NCI-H1105 treated with DMSO at 0.1 percent for 48 hours (cell line): ENCODE results near the gene ZNF506.
A peak's percentile ranks its signal among the peaks of the same experiment; 100 is the strongest.
"Not testable (repeated sequence)": the region's sequence is repeated elsewhere in the genome, so short reads cannot be mapped to it uniquely, and the experiment has no call there.

Source experiments
- DNase-seq: peaks from one replicate; lab custom pipeline; 2025; lab: John Stamatoyannopoulos, UW

Gene ZNF506

DNA sequence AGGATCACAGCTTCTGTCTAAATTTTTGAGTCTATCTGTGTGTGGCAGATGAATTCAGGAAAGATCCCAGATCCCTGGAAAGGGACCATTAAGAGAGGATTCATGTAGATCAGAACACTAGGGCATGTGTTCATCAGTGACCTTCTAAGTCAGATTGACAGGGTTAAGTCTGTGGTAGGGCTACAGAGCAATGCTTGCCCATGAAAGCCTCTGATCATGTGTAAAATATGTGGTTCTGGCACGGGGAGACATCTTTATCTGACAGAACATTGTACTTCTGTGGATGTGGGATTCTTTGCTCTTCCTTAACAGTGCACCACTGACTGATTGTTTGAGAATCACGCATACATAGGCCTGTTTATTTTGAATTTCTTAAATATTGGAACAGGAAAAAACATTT lies 42.9 kb downstream of the ZNF506 start:
- no peak for DNase-seq

DNA sequence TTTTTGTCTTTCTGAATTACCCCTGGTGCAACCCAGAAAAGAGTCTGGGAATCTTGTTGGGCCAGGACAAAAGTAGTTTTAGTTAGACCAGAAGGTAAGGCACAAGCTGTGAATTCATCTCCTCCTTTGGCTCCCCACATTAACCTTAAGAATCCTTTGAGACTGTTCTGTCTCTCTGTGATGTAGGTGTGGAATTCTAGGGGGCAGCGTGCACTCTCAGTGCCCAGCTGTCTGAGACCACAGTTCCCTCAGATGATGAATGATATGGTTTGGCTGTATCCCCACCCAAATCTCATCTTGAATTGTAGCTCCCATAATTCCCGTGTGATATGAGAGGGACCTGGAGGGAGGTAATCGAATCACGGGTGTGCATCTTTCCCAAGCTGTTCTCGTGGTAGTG lies 43.9 kb downstream of the ZNF506 start:
- no peak for DNase-seq

DNA sequence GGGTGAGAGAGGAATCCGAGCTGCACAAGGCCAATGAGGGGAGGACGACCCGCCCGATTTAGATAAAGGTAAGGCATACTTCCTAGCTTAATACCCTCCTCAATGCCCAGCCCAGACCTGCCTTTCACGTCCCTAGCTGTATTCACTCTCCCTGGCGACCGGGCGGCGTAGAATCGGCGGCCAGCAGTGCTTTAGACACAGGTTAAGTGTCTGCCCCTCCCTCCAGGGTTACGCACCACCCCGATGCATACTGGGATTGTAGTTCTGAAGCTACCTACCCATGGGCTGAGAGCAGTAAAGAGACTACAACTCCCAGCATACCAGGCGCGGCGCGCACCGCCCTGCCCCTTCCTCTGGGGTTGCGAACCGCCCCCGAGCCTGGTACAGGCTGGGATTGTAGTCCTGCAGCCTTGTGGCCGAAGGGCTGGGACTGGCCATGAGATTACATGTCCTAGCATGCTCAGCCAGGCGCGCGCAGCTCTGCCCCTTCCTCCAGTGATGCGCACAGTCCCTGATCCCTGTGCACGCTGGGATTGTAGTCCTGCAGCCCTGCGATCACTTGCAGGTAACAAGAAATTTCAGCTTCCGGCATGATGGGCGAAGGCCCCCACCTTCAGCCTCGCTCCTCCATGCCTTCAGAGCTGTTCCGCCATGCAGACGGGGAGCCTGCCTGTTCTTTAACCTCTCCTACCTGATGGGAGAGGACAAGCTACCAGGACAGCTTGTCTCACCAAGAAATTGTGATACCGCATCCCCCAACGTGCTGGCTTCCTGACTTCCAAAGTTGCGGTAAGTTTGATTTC lies 45.1 kb downstream of the ZNF506 start:
- peak; percentile 99 for DNase-seq

DNA sequence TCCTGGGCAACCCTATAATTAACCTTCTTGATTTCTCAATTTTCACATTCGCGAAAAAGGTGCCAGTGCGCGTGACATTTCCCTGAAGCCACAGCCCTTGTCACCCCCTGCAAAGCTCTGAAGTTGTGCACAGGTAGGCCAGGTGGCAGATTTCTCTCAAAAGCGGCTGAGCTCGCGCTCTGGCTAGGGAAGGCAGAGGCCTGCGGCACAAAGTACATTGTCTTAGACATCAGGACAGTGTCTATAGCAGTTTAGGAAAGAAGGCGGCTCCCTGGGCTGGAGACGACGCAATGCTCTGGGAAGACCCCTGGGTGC lies 45.7 kb downstream of the ZNF506 start:
- DNase-seq: peak; percentile 77

DNA sequence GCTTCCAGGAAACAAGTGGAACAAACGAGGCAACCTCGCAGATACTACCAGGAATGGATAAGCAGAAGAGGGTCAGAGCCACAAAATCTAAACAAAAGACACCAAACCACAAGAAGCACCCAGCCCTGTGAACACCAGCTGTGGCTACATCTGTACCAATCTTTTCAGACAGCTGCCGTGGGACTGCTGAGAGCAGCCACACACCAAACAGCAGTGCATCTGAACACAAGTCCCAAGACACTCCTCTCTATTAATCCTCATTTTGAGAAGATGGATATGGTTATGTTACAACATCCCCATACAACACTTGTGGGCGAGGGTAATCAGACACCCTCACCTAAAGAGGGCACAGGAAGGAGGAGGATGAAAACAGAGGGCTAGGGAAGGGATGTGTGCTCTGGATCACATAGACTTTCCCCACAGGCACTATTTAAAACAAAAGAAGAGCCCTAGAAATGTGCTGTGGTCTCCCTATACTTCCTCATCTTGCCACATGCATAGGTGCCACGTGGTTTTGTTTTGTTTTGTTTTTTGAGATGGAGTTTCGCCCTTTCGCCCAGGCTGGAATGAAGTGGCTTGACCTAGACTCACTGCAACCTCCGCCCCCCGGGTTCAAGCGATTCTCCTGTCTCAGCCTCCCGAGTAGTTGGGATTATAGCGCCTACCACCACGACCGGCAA lies 47.1 kb downstream of the ZNF506 start:
- no peak for DNase-seq

DNA sequence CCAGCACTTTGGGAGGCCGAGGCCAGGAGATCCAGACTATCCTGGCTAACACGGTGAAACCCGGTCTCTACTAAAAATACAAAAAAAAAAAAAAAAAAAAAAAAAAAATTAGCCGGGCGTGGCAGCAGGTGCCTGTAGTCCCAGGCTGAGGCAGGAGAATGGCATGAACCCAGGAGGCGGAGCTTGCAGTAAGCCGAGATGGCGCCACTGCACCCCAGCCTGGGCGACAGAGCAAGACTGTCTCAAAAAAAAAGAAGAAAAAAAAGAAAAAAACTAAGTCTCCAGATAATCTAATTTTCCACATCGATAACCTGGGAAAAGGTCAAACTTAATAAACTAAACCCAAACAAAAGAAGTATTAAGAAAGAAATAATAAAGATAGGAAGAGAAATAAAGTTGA lies 49.6 kb downstream of the ZNF506 start:
- not testable (repeated sequence) for DNase-seq

DNA sequence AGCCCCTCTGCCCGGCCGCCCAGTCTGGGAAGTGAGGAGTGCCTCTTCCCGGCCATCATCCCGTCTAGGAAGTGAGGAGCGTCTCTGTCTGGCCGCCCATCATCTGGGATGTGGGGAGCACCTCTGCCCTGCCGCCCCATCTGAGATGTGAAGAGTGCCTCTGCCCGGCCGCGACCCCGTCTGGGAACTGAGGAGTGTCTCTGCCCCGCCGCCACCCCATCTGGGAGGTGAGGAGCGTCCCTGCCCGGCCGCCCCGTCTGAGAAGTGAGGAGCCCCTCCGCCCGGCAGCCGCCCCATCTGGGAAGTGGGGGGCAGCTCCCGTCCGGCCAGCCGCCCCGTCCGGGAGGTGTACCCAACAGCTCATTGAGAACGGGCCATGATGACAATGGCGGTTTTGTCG lies 51.6 kb downstream of the ZNF506 start:
- not testable (repeated sequence) for DNase-seq

DNA sequence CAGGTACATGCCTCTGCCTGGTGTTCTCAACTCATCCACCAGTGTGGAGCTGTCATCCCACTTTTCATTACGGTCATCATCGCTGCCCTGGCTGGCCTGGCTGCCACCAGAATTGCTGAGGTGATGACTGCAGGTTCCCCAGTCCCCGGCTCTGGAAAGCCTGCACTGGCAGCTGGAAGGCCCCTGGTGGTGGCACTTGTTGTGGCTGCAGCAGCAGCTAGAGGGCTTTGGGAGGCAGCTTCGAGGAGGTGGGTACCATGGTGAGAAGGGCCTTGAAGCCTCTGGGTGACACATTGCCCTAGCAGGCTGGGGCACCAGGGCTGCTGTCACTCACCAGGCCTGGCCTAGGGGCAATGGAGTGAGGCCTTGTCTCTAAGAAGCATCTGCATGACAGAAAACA lies 63.4 kb downstream of the ZNF506 start:
- DNase-seq: no peak

DNA sequence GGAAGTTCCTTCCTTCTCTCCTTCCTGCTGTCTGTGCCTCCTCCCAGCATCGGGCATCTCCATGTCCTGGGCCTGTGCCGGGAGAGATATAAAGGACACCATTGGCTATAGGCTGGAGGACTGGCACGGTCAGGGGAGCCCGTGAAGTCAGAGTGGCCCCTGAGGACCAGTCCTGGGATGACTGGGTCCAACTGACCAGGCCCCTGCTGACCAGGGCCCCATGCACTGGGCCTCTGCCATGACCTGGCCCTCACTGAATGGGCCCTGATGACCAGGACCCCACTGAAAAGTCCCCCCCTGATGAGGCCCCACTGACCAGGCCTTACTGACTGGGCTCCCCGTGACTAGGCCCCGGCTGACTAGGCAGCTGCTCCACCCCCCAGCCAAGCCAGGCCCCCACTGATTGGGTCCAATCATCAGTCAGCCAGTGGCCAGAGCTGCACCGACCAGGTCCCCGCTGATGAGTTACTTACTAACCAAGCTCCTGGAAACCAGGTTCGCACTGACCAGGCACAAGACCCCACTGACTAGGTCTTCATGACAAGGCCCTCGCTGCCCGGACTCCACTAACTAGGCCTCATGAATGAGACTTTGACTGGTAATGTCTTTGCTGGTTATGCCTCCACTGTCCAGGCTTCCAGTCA lies 68.7 kb downstream of the ZNF506 start:
- DNase-seq: no peak

DNA sequence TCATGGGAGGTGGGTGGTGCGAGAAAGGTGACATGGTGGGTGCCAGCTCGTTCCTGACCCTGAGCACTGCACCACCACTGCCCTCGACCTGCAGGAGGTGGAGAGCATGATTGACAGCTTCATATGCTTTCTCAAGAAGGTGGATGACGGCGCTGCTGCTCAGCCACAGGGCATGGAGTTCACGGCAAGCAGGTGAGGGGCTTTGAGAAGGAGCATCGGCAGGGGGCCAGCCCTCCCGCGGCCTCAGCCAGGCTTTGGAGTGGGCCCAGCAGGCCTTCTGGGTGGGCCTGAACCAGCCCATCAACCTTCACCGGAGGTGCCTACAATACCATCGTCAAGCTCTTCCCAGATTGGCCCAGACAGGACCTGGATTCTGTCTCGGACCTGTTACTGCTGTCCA lies 69.7 kb downstream of the ZNF506 start:
- DNase-seq: no peak

DNA sequence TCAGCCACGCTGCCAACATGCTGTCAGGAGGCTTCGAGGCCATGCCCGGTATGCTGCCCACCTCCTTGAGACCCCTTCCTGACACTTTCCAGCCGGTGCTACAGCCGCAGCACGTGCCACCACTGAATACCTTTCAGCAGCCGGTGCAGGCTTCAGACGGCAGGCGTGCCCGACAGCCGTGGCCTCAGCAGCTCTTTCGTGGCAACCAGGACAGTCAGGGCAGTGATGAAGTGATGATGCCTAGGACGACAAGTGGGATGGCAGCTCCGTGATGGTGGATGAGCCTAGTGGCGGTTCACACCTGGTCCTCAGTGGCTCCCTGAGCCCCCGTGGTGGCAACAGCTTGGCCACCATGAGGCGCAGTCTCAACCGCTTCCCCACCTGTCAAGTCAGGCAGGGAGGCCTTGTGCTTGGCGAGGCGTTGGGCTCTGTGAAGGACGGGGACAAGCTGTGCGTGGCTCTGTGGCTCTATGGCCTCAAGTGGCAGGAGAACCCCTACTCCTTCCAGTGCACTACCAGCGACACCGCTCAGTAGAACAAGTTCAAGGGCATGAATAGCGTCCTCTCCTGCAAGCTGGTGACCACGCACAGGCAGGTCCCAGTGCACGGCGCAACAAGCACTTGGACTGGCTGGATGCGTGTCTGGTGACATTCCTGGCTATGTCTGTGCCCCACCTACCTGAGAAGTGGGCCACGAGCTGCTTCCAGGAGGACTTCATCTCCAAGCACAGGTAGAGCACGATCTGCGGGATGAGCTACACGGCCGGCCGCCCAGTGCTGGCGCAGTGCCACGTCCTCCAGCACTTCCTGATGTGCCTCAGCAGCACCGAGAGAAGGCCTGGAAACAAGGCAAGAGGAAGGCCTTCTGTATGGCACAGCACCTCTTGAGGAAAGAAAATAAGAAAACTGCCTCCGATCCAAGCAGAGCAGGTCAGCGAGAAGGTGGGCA lies 70.4 kb downstream of the ZNF506 start:
- DNase-seq: no peak

DNA sequence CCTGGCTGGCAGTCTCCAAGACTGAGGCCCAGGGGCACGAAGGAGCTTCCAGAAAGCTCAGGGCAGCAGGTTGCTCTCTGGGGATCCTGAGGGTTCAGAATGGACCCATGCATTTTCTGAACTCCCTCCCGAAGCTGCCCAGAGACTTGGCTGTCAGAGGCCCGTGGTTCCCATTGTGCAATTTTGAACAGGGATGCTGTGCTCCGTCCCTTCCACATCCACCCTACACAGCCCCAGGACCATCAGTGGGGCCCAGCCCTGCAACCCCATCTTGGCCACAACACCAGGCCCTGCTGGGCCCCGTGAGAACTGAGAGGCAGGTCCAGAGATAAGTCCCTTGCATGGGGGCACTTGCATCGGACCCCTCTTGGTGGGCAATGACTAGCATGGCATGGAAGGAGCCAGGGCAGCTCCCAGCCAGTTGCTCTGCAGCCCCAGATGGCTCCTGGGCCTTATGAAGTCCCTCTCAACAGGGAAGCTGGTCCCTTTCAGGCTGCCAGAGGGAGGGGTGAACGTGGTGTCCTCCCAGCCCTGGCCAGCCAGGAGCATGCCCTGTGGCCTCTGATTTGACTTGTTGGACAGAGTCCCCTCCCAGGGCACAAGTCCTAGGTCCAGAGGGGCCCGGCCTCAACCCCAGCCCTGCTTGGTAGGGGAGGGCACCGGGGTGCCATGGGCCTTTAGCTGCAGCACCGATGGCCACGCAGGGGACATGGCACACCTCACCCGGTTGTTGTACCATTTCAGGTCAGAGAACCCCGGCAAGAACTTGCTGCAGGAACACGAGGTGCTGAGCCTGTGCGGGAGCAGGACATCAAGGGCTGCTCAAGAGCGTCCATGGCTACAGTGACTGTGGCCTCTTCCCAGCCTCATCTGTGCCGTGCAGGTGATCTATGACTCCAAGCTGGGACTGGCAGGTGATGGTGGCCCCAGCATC lies 71.4 kb downstream of the ZNF506 start:
- DNase-seq: no peak

DNA sequence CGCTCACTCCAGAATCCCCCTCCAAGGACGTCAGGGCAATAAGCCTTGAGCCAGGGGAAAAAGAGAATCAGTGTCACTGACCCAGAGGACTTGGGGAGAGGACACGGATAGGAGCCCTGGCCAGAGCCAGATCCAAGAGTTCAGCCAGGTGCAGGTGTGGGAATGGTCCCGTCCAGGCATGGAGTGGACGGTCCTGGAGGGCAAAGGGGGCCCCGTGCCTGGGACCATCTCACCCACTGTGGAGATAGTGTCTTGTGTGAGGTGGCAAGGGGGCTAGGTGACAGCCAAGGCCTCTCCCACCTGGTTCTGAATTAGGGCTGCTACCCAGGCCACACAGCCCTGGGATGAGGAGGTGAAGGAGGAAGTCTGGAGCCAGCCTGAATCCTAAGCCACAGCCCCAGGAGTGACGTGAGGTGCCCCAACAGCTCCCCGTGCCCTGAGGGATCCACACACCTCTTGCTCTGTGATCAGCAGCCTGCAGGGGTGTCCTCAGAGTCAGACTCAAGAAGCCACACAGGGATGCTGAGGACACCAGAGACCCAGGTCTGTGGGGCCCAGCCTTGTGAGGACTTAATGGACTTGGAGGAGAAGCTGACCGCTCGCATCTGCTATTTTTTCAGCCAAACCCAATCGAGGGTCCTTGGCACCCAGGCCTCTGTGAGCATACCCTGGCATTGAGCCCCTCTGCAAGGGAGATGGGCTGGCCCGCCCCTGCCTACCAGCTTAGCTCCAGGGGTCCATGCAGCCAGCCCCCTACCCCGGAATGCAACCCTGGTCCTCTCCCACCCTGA lies 72.2 kb downstream of the ZNF506 start:
- no peak for DNase-seq

DNA sequence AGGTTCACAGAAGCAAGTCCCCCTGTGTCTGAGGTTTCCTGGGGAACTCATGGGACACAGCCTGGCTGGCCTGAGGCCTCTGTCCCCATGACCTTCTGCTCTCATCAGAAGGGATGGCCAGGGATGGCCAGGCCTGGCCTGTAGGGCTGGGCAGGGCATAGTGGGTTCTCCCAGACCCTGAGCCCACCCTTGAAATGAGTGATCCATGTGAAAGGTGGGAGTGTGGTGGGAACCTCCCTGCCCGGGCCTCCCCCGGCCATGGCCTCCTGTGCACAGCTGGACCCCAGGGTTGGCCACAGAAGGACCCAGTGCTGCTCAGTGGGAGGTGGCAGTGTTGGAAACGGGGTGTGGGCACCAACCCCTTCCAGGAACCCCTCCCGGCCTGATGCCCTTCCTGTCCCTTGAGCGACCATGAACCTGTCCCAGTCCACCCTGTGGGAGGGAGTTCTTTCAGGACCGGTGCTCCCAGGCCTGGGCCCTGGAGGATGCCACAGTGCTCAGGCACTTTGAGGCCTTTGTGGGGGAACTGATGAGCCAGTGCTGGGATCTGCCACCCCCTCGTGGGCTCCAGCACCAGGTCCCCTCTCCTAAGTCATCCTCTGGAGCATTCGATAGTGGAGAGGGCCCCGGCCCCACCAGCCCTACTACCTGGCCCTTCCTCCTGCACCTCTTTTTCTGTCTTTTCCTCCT lies 73.2 kb downstream of the ZNF506 start:
- no peak for DNase-seq

DNA sequence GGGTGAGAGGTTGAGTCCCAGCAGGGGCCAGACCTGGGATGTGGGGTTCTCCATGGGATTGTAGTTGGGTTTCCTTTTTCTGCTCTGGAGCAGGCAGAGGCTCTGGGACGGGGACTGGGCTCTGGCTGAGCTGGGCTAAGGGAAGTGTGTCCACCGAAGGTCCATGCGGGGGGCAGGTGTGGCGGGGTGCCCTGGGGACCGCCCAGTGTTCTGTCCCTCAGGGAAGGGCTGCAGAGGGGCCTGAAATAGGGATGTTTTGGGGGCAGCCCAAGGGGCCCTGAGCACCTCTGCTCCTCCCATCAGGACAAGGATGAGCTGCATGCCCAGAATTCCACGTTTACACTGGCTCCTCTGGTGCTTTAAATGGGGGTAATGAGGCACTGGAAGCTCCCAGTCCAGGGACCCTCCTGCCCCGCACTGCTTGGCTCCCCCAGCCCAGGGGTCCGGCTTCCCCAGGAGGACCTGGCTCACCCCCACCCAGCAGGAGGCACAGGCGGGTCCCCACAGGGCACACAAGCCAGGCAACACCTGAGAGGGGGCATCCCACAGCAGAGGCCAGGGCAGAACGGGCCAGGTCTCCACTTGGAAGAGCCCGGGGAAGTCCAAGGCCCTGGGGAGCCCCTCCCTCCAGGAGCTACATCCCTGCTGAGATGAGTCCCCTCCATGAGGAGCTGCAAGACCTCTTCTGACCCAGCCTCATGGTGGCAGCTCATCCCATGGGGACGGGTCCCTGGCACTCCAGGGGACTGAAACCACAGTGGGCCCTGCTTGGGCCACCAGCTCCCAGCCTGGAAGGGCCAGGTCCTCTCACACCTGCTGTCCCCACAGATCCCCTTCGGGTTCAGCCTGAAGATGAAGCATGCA lies 74.0 kb downstream of the ZNF506 start:
- no peak for DNase-seq

DNA sequence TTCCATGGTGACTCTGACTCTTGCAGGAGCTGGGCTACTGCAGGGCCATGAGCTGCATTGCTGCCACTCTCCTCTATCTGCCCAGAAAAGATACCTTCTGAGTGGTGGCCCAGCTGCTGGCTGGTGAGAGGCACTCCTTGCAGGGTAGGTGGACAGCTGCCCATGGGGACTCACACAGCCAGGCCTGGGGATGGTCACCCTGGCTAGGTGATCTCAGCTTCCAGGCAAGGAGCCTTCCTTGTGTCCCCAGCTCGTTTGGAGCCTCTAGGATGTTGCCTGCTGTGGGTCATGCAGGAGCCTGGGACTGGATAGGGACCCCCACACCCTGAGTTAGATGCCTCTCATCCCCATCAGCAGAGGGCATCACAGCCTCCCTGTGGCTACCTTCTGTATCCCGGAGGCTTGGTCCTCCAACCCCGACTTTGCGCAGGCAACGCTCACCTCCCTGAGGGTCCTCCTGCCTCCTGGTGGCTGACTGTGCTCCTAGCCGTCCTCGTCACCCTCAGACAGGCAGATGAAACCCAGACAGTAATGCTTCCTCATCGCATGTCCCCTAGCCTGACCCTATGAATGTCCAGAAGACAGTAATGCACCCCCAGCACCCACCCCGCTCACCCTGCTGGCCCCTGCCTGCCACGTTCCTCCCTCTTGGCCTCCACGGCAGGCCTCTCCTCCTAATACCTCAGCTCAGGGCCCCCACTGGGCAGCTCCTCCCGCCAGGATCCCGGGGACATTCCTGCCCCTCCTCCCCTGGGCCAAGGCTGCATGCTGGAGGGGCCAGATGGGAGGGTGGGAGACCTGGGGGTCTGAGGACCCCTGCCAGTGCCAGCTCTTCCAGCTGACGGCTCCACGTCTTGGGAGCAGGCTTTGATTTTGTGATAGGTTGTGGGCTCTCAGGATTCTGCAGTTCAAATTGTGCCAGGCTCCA lies 75.0 kb downstream of the ZNF506 start:
- no peak for DNase-seq

DNA sequence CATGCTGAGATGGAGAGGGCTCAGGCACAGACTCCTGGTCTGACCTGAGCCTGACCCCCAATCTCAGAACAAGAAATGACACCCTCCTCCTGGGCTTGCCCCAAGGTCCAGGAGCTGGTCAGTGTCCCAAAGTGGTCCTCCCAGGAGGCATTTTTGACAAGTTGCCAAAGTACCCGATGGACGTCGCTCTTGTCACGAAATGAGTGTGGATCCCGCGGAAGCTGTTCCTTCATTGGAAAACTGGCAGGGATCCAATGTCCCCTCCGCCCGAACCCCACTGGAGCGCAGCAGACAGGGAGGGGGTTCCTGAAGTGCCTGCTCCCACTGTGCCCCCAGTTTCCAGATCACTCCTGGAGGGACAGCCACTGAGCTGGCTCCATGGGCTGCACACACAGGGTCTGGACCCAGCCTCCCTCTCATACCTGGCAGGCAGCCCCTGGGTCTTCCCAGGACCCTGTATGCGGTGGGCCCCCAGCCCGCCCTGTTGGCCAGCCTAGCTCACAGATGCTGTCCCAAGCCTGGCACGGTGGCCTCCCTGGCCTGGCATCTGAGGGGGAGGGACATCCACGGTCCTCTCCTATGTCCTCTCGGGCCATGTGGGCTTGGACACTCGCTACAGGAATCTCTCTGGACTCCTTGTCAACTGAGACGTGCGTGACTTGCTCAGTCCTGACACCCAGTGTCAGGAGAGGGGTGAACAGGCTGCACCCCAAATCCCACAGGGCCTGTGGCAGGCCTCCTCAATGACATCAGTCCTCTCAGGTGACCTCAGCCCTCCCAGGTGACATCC lies 75.9 kb downstream of the ZNF506 start:
- DNase-seq: no peak
